GM18508 (cell line): ENCODE data around the gene TNFRSF13B.
"Not testable (repeated sequence)": the region's sequence is repeated elsewhere in the genome, so short reads cannot be mapped to it uniquely, and the experiment has no call there.

ENCODE experiments used
- ATAC-seq: cut with Tn5 transposase; IDR thresholded peaks from one replicate; pipeline ENCODE4 v1.9.1; 2021; ENCODE audit warnings: moderate number of reproducible peaks; ENCODE audit not compliant: insufficient read depth, unreplicated experiment

Gene TNFRSF13B

DNA sequence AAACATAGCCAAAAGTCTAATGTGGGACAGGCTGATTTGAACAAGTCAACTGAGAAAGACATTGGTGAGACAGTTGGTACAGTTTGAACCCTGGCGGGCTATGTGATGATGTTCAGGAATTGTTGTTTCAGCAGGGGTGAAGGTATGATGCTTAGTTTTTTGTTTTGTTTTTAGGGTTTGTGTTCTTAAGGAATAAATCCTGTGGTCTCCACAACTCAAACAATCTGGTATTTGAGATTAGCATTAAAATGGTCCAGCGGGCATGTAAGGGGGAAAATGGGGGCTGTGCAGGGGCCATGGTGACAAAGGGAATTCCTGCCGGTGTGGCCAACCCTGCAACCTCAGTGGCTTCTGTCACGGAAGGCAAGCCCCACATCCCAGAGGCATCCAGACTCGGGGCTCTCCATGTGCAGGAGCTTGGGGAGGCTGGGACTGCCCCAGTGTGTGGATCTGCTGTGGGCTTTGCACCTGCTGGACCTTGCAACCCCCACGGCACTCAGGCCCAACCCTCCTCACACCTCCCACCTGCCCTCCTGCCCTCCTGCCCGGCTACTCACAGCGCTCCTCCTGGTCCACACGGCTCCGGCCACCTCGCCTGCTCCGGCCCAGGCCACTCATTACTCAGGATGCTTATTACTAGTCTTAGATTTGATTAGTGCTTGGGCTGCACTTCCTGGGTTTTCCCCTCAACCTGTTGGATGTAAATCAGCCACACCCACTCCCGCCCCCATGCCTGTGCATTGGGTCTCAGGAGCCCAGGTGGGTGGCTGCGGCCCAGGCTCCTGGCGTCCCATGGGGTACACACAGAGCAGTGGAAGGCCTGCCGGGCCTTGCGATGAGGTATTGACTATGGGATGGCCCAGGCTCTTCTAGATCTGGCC lies at the start of gene TNFRSF13B:
TNFRSF13B (minus strand) TSS at position 661 of the 881 bp plus-strand sequence; CDS start at position 618, 43 bp downstream.
- ATAC-seq = no peak

DNA sequence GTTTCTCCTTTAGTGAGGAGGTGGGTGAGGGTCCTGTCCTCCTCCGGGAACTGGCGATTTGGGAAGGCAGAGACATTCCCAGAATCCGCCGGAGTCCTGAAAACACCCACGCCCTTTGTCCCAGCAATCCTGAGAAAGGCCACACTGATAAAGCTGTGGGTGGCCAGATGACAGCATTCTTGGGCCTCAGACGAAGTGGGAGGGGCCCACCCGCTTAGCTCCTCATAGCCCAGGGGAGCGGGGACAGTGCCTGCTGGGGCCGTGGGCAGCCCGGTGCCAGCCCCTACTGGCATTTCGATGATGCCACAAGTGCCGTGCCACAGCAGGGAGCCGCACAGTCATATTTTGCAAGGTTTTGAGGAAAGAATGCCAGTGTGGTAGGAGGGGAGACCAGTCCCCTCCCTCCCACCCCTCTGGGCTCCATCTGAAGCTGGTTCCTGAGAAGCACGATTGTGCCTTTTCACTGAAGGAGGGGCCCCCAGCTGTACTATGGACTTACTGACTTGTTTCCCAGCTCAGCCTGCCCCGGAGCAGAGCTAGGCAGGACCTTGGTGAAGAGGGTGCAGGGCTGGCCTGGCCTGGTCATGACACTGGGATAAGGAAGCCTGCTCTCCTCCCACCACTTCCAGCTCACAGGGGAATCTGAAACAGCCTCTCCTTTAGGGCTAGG lies 49.4 kb upstream of the TNFRSF13B start:
- no peak for ATAC-seq

DNA sequence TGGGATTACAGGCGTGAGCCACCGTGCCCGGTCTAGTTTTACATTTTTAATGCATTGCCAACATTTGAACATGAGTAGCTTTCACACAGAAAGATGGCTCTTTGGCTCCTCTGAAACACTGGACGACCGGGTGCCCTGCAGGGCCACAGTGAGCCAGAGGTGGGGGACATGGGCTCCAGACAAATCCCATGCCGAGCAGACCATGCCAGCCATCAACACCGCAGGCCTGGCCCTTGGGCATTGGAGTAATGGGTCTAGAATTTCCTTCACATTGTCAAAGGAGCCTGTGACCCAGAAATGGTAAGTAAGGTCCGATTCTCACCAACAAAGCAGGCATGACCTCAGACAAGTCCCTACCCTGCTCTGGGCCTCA lies 48.9 kb upstream of the TNFRSF13B start:
- no peak for ATAC-seq

DNA sequence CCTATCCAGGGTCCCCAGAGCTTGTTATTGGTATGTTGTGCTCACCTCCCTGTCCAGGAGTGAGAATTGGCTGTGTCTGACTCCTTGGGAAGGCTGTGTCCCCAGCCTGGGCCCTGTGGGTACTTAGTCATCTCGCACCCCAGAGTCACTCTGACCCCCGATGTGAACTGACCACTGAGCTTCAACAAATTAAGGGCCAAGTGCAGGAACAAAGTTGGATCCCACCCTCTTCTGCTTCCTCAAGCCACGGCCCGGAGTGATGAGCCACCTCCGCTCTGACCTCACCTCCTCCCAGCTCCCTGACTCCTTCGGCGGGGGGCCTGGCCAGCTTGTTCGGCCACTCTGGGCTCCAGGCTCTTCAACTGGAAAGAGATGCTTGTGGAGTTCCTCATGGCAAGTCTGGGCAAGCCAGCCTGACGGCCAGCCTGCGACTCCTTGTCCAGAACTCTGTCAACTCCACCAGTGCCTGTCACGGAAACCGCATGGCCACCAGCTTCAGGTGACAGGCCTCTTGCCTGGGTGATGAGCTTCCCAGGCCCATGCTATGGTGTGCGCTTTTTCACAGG lies 48.1 kb upstream of the TNFRSF13B start:
- no peak for ATAC-seq

DNA sequence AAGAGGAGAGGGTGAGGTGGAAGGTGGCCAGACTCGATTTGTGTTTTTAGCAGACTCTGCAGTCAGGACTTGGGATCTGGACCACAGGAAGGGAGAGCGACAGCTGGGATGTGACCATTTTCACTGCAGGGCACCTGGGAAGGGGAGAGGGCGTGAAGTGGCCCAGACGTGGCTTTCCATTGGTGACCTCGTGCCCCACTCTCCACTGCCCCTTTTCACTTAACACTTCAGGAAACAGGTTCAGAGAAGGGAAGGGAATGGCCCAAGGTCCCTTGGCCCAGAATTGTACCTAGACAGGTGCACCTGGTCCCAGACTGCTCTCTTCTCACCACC lies 47.5 kb upstream of the TNFRSF13B start:
- ATAC-seq = no peak

DNA sequence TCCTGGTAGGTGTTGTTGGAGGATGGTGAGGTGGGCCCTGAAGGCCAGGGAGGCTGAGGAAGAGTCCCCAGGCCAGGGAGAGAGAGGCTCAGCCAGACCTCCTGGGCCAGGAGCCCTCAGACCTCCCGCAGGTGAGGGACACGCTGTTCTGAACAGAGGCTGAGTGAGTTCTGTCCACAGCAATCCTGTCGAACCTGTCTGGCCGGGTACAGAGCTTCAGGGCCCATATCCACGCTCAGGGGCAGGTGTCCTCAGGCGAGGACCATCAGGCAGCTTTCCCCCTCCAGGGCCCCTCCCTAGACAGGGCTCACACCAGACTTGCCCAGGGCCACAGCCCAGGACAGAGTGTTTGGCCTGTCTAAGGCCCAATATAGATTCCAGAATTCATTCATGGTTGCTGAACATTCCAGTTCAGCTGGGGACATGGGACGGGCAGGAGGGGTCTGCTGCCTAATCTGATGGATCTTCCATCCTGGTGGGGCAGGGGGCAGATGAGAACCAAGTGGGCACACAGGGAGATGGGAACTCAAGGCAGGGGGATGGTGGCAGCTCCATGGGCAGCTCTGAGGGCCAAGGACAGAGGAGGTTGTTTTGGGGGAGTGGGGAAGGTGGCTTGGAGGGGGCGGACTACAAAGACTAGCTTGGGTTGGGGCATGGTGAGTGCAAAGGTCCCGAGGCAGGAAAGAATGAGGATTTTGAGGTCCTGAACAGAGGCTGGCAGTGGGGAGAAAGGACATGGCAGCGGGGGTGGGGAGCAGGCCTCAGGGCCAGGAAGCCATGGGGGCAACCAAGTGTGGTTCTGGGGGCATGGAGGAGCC lies 46.9 kb upstream of the TNFRSF13B start:
- ATAC-seq = no peak

DNA sequence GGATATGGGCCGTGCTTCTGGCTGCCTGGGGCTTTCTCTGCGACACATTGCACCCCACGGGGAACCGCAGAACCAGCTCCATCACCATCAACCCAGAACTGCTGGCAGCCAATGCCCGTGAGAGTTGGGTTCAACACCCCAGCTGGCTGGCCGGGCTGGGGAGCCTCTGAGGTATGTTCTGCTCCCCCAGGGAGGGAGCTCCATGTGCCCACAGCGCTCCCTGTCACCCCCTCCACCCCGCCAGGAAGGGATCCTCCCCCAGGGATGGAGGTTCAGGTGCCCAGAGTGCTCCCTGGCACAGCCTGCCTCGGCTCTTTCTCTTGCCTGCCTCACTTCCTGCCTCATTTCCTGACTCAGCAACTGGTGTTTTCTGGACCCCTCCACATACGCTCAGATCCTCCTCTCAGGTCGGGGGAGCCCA lies 46.1 kb upstream of the TNFRSF13B start:
- no peak for ATAC-seq

DNA sequence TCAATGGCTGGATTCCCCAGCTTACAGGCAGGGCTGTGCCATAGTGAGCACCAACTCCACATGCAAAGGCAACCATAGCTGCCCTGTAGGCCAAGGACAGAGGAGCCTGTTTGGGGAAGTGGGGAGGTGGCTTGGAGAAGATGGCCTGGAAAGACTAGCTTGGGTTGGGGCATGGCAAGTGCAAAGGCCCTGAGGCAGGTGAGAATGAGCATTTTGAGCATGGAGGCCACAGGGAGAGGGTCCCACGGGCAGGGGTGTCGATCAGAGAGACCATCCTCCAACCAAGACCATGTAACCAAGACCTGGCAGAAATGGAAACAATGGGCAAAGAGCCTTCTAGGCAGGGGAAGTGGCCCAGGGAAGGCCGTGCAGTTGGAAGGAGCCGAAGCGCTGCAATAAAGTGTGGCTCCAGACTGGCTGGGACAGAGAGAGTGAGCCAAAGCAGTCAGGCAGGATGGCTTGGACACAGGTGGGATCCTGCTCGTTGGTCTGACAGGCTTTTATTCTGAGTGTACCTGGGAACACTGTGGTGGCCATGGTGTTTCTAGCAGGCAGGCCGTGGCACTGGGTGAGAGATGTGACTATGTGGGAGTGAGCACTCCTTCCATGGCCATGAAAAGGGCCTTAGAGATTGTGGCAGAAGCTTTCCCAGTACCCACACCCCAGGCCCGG lies 45.6 kb upstream of the TNFRSF13B start:
- no peak for ATAC-seq

DNA sequence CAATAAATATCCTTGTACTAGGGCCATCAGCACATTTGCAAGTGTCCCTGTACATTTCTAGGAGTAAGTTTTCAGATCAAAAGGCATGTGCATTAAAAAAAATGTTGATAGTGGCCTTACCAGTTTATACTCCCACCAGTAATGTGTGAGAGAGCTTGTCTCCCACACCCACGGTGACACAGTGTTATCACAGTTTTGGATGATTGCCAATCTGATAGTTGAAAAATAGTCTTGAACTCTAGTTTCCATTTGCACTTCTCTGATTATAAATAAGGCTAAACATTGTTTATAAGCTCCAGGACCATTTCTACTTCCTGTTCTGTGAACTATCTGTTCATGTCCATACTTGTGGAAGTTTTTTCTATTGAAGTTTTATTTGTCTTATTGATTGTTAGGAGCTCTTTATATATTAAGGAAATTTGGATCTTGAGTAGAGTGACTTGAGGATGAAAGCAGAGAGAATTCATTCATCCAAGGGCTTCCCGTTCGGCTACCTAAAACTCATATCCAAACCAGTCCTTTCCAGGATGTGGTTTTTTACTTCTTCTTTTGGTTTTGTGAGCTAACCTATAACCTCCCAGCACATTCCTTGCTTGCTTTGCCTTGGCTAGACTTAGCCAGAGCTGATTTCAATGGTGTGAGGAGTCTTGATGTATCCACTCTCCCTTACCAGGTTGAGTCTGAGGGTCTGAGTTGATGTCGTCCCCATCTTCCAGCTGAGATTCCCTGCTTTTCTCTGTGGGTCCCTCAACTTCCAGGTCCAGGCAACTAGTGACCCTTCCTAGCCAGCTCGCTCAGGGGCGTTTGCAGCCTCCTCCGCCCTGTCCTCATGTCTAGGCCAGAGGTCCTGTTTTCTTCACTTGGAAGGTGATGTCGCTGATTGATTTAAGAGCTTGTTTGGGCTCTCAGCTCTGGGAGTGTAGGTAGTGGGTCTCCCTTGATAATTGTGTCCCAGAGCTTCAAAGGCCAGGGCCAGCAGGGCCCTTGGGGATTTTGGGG lies 44.6 kb upstream of the TNFRSF13B start:
- ATAC-seq = not testable (repeated sequence)

DNA sequence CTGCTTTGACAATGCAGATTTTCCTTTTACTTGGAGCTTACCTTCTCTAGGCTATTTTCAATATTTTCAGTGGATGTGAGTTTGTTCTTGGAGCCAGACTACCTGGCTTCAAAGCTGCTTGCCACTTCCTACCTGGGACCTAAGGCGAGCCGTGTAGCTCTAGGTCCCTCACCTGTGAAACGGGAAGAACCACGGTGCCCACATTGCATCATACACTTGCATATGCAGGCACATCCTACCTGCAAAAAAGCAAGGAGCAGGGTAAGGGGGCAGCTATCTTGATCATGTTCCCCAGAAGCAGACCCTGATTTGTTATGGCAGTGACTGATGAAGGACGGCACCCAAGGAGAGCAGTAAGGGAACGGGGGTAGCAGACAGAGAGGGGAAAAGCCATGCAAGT lies 43.3 kb upstream of the TNFRSF13B start:
- ATAC-seq = no peak

DNA sequence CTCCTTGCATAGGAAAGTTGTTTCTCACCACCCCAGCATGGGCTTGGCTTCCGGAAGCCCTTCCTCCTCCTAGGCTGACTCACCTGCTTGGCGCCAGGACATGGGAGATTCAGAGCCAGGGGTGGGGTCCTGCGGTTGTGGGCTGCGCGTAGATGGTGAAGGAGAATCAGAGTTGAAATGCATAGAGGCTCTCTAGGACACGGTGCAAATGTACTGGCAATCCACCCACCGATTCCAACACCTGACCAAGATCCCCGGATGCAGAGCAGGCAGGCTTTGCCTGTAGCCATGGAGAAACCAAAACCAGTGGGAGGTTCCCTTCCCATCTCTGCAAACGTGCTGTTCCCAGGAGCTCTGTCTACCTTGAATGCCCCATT lies 42.8 kb upstream of the TNFRSF13B start:
- not testable (repeated sequence) for ATAC-seq

DNA sequence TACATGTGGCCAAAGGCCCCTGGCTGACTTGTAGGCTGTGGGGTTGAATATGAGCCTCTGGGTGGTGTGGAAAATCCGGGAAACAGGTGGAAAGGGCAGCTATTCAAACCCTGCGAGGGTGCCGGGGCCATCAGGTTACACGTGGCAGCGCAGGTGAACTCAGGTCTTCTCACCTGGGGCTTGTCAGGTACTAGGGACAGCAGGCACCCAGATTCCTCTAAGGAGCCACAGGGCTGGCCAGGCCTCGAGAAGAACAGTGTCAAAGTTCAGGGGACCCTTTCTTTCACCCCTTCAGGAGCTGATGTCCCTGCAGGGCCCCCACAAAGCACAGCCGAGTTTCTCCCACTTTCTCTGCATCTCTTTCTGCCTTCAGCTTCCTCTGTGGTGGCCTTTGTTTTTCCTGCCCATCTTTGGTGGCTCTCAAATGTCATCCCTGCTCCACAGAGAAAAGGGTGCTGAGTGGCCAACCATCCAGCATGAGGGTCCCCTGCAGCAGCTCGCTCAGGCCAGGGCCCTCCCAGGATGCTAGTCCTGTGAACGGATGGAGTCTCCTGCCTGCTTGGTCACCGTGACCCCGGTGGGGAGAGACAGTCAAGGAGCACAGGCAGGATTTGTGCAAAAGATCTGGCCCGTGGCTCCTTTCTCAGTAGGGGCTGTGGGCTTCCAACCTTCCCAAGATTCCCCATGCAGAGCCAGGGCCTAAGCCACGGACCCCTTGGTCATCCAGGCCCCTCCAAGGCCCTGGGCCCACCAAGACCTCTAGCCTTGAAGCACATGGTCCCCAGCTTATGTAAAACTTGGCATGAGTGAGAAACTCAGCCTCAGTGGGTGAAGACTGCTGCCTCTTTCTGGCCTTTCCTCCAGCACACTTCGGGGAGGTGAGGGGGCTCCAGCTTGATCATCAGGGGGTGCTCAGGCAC lies 42.2 kb upstream of the TNFRSF13B start:
- not testable (repeated sequence) for ATAC-seq

DNA sequence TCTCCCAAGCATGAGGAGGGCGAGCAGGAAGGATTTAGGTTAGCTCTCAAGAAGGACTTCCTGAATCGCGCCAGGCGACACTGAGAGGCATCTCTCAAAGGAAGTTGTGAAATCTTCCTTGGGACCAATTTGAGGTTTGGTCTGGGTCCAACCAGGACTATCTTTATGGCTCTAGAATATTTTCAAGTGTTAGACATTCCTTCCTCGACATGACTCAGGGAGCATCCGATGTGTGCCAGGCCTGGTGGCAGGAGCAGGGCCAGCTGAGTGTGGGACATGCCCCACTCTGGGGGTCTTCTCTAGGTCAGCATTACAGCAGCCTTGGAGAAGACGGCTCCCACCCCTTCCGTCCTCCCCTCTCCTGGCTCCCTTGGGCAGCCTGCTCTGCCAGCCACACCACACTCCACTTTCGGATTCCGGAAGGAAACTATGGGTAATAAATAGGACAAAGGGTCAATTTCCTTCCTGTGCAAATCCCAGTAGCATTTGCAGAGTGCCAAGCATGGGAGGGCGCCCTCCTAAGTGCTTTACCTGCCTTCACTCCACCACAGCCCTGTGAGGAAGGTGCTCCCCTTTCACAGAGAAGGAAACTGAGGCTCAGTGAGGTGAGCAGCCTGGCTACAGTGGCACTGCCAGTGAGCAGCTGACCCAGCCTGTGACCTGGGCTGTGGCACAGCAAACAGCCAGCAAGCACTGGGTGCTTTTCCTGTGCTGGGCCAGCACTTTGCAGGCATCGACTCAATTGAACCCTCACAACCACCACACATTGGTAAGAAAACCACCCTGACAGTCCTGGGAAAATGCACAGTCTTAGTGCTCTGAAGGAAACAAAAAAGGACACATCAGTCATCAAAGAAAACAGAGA lies 39.4 kb upstream of the TNFRSF13B start:
- not testable (repeated sequence) for ATAC-seq

DNA sequence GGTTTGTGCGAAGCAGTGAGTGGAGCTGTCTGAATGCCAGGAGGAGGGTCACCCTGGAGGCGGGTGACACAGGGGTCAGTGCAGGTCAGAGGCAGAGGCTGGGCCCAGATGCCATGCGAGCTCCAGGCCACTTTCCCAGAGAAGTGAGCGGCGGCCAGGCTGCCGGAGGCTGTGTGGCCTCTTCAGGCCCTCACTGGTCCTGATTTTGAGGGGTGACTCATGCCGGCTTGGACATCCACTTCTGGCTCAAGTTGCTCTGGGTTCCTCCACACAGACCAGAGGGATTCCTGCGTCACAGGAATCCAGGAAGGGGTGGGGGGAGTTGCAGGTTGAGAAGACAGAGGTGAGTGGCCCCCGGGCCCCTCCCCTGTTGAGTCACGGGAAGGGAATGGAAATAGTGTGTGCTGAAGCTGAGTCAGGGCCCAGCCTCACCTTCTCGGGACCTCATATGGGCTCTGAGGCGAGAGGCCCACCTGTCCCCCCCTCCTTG lies 38.7 kb upstream of the TNFRSF13B start:
- ATAC-seq = not testable (repeated sequence)

DNA sequence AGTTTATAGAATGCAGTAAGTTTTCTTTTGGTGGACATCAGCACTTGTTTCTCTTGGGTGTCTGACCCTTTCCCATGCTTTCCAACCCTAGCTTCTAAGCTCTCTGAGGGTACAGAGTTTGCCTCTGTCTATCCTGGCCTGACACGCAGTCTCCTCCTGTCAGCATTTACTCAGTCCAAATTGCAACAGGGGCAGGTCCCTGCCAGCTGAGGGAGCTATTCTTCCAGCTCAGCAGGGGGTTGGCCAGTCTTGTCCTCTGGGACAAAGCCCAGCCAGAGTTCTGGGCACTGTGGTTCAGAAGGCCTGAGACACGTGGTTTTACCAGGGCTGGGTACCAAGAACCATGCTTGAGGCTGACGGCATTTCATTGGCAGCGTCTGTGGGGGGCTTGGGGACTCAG lies 38.1 kb upstream of the TNFRSF13B start:
- ATAC-seq = not testable (repeated sequence)

DNA sequence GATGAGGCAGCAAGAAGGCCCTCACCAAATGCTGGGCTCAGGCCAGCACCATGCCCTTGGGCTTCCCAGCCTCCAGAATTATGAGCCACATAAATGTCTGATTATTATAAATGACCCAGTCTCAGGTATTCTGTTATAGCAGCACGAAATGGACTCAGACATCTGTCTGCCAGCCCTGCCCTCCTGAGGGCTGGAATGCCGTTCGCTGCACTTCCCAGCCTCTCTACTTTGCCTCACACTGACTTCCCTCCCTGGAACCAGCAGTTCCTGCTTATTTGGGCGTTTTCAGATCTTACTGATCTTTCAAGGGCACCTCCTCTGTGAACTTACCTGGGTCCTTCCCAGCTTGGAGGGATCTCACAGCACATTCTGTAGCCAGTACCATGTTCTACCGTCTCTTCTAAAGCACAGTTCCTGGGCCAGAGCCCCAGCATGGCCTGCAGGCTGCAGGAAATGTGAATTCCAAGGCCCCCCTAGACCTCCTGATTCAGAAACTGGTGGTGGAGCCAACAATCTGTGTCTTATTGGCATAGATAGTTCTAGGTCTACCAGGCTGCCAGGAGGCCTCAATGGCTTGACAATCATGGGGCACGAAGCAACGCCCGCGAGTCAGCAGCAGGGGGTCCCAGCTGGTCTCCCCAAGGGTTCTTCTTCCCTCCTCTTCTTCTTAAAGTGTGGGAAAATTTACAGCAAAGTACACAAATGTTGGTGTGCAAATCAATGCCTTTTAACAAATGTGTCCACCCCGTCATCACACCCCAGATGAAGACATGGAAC lies 36.9 kb upstream of the TNFRSF13B start:
- ATAC-seq = not testable (repeated sequence)
